ENCODE data around the gene C1orf35.

C1orf35 gene

GRCh38 chr1:228077565-228078330 lies 25.4 kb downstream of the C1orf35 start:
- DNase-seq, result no peak

GRCh38 chr1:228076796-228077430 lies 26.2 kb downstream of the C1orf35 start:
- DNase-seq, result no peak

GRCh38 chr1:228075801-228076271 lies 27.3 kb downstream of the C1orf35 start:
- DNase-seq, result no peak

- DNase-seq, result no peak
These were observed 28.0 kb downstream of the C1orf35 start for GRCh38 chr1:228074954-228075730.

GRCh38 chr1:228073857-228074545 lies 29.1 kb downstream of the C1orf35 start:
- no peak for DNase-seq

- no peak for DNase-seq
These were observed 29.9 kb downstream of the C1orf35 start for GRCh38 chr1:228073061-228073856.

- DNase-seq, result no peak
These were observed 30.5 kb downstream of the C1orf35 start for GRCh38 chr1:228072658-228073043.

- DNase-seq, result no peak
These were observed 31.1 kb downstream of the C1orf35 start for GRCh38 chr1:228071839-228072657.

- DNase-seq, result no peak
These were observed 32.3 kb downstream of the C1orf35 start for GRCh38 chr1:228070851-228071250.

GRCh38 chr1:228070173-228070572 lies 33.0 kb downstream of the C1orf35 start:
- DNase-seq, result no peak

- no peak for DNase-seq
These were observed 34.8 kb downstream of the C1orf35 start for GRCh38 chr1:228068359-228068758.

- DNase-seq, result no peak
These were observed 36.1 kb downstream of the C1orf35 start for GRCh38 chr1:228066891-228067654.

- no peak for DNase-seq
These were observed 36.7 kb downstream of the C1orf35 start for GRCh38 chr1:228066416-228066815.

GRCh38 chr1:228065543-228066347 lies 37.4 kb downstream of the C1orf35 start:
- DNase-seq, result no peak

- DNase-seq, result no peak
These were observed 38.2 kb downstream of the C1orf35 start for GRCh38 chr1:228064741-228065542.

- no peak for DNase-seq
These were observed 38.8 kb downstream of the C1orf35 start for GRCh38 chr1:228064296-228064695.

GRCh38 chr1:228063251-228064191 lies 39.6 kb downstream of the C1orf35 start:
- DNase-seq, result no peak
